ENCODE measurements around the gene GPR137. TPM values are rescaled to one million over a fixed set of nuclear protein-coding genes. Genes with fewer than 3 reads are reported as not detected.

GPR137 gene
- total and polyA plus RNA-seq, 2 experiments from 2014 or later: 16.3 to 32.5 TPM

GRCh38 chr11:64306563-64306875 lies 20.9 kb downstream of the GPR137 start:
- H3K36me3 ChIP-seq (ENCODE audit: insufficient read depth): no peaks in the 10 kb centered on the region
- 0 out of 2 replicates have a peak overlapping the region, but pooled peaks have one; percentile 38 for H2AFZ ChIP-seq
- no peak overlapping the region for H3K27ac ChIP-seq (ENCODE audit: low read depth)
- DNase-seq (ENCODE audit: low spot score) (no peak), ATAC-seq (no peak)
- H4K20me1 ChIP-seq (replicated peaks; ENCODE audit: insufficient read depth): peaks cover under 1% of the 10 kb centered on the region; the same call in 1 of the 2 replicates
- Mint-ChIP-seq H3K4me3 (peak overlapping the region; percentile 100), H3K27ac (peak overlapping the region; percentile 95; the same call in 1 of the 2 replicates), H3K27me3 (ENCODE audit: insufficient read depth, low read depth, poor library complexity) (peaks cover 24% of the 10 kb centered on the region), H3K4me1 (peaks cover 14% of the 10 kb centered on the region), H3K9me3 (no peaks in the 10 kb centered on the region; the same call in 2 of the 3 replicates), H3K36me3 (ENCODE audit: low read depth) (peaks cover 10% of the 10 kb centered on the region; the same call in 2 of the 3 replicates)
- H3K27me3 ChIP-seq (ENCODE audit: insufficient read depth): peaks cover 18% of the 10 kb centered on the region
- H3K4me3 ChIP-seq: peak overlapping the region; percentile 91
- peaks cover 36% of the 10 kb centered on the region for H3K79me2 ChIP-seq (replicated peaks; ENCODE audit: insufficient read depth)
- peaks cover 9% of the 10 kb centered on the region; the same call in 1 of the 2 replicates for H3K4me1 ChIP-seq (ENCODE audit: insufficient read depth)
- H3F3A ChIP-seq (replicated peaks; ENCODE audit: low read depth): peaks cover 7% of the 10 kb centered on the region
- H3K9me2 ChIP-seq (ENCODE audit: insufficient read depth): no peaks in the 10 kb centered on the region
- H3K4me2 ChIP-seq: peak overlapping the region; percentile 90
- TF ChIP-seq NANOG (IDR thresholded peaks at IDR 0.05; ENCODE audit: borderline replicate concordance) (no peak), ZNF114 (CRISPR knock-in tag; IDR thresholded peaks at IDR 0.05) (no peak), EZH2 (IDR thresholded peaks at IDR 0.05; ENCODE audit: low read depth, unreplicated experiment) (no peak), EZH2phosphoT487 (IDR thresholded peaks at IDR 0.05; ENCODE audit: unreplicated experiment) (no peak), ZNF462 (CRISPR knock-in tag; IDR thresholded peaks at IDR 0.05) (no peak)
- TF ChIP-seq, protein P1, sequence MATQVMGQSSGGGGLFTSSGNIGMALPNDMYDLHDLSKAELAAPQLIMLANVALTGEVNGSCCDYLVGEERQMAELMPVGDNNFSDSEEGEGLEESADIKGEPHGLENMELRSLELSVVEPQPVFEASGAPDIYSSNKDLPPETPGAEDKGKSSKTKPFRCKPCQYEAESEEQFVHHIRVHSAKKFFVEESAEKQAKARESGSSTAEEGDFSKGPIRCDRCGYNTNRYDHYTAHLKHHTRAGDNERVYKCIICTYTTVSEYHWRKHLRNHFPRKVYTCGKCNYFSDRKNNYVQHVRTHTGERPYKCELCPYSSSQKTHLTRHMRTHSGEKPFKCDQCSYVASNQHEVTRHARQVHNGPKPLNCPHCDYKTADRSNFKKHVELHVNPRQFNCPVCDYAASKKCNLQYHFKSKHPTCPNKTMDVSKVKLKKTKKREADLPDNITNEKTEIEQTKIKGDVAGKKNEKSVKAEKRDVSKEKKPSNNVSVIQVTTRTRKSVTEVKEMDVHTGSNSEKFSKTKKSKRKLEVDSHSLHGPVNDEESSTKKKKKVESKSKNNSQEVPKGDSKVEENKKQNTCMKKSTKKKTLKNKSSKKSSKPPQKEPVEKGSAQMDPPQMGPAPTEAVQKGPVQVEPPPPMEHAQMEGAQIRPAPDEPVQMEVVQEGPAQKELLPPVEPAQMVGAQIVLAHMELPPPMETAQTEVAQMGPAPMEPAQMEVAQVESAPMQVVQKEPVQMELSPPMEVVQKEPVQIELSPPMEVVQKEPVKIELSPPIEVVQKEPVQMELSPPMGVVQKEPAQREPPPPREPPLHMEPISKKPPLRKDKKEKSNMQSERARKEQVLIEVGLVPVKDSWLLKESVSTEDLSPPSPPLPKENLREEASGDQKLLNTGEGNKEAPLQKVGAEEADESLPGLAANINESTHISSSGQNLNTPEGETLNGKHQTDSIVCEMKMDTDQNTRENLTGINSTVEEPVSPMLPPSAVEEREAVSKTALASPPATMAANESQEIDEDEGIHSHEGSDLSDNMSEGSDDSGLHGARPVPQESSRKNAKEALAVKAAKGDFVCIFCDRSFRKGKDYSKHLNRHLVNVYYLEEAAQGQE (IDR thresholded peaks at IDR 0.05; ENCODE audit: unreplicated experiment): no peak
- TF ChIP-seq, protein P2, sequence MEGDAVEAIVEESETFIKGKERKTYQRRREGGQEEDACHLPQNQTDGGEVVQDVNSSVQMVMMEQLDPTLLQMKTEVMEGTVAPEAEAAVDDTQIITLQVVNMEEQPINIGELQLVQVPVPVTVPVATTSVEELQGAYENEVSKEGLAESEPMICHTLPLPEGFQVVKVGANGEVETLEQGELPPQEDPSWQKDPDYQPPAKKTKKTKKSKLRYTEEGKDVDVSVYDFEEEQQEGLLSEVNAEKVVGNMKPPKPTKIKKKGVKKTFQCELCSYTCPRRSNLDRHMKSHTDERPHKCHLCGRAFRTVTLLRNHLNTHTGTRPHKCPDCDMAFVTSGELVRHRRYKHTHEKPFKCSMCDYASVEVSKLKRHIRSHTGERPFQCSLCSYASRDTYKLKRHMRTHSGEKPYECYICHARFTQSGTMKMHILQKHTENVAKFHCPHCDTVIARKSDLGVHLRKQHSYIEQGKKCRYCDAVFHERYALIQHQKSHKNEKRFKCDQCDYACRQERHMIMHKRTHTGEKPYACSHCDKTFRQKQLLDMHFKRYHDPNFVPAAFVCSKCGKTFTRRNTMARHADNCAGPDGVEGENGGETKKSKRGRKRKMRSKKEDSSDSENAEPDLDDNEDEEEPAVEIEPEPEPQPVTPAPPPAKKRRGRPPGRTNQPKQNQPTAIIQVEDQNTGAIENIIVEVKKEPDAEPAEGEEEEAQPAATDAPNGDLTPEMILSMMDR (conservative IDR thresholded peaks at IDR 0.05; ENCODE audit: low read depth in 2 of 2): no peak

Data from GM23338 (cell line).